Brain microvascular endothelial cell (primary cell): ENCODE results near the gene UFSP1.

Experiments
- DNase-seq: peaks from one replicate; pipeline ENCODE4 v3.0.0-alpha.2; 2020
- H3K27ac ChIP-seq: fragments of 250-450 bp; sonication (Bioruptor Pico); 2 replicates; pipeline ENCODE4 v1.5.1; 2020; ENCODE audit warnings: mild to moderate bottlenecking, moderate library complexity
- H3K27me3 ChIP-seq: fragments of 250-450 bp; sonication (Bioruptor Pico); replicated peaks from 2 replicates; pipeline ENCODE4 v1.5.1; 2020; ENCODE audit warnings: mild to moderate bottlenecking
- H3K36me3 ChIP-seq: fragments of 250-450 bp; sonication (Bioruptor Pico); replicated peaks from 2 replicates; pipeline ENCODE4 v1.5.1; 2020; ENCODE audit warnings: mild to moderate bottlenecking
- H3K4me3 ChIP-seq: 2 replicates; pipeline ENCODE4 v1.5.1; 2011; ENCODE audit warnings: low read depth, mild to moderate bottlenecking, control low read depth, low read length, moderate library complexity
- CTCF ChIP-seq: IDR thresholded peaks from 2 replicates; pipeline ENCODE4 v1.5.1; 2011; ENCODE audit warnings: low read depth, mild to moderate bottlenecking, moderate library complexity, low read length, control low read depth, inconsistent platforms; ENCODE audit errors: missing control alignments
- in situ Hi-C: cut with HindIII; loops from 2 replicates; pipeline ENCODE4 v1.10.0; 2017; ENCODE audit warnings: low sequenced_read_pairs, low pct_ligation_motif_present

Gene UFSP1

GRCh38 chr7:100867776-100868485 lies 21.6 kb downstream of the UFSP1 start:
- no peaks in the 10 kb centered on the region for H3K27me3 ChIP-seq
- TF ChIP-seq CTCF, result no peak
- no peak for DNase-seq
- H3K4me3 ChIP-seq, result peak overlapping the region; percentile 94
- in situ Hi-C loops, result no loop called here
- H3K27ac ChIP-seq, result peak overlapping the region; percentile 81
- H3K36me3 ChIP-seq, result peaks cover 26% of the 10 kb centered on the region

GRCh38 chr7:100867040-100867775 lies 22.3 kb downstream of the UFSP1 start, which contains the start of gene TRIP6:
Gene TRIP6 (plus strand): TSS chr7:100867387. CDS start chr7:100867498, 111 bp downstream.
- Histone ChIP-seq H3K4me3 (peak within 1 kb of the TSS; percentile 94), H3K27ac (peak within 1 kb of the TSS; percentile 81), H3K27me3 (no peaks in the 10 kb centered on the region), H3K36me3 (peaks cover 21% of the 10 kb centered on the region)
- in situ Hi-C loops, result no loop called here
- peak; percentile 83 for DNase-seq
- TF ChIP-seq CTCF, result no peak

- in situ Hi-C loops, result no loop called here
- no peak for DNase-seq
These were observed 22.8 kb downstream of the UFSP1 start for GRCh38 chr7:100866729-100867039.

GRCh38 chr7:100865938-100866728 lies 23.4 kb downstream of the UFSP1 start:
- Histone ChIP-seq H3K4me3 (no peak overlapping the region), H3K27ac (no peak overlapping the region), H3K36me3 (peaks cover 13% of the 10 kb centered on the region), H3K27me3 (no peaks in the 10 kb centered on the region)
- no peak for DNase-seq
- no peak for TF ChIP-seq CTCF
- in situ Hi-C loops, result no loop called here

More at GRCh38 chr7:100866729-100867039, 22.8 kb downstream of the UFSP1 start:
- Histone ChIP-seq H3K4me3 (peak overlapping the region; percentile 94), H3K36me3 (peaks cover 19% of the 10 kb centered on the region), H3K27me3 (no peaks in the 10 kb centered on the region), H3K27ac (peak overlapping the region; percentile 81)
- no peak for TF ChIP-seq CTCF

- in situ Hi-C loops, result no loop called here
These were observed 24.1 kb downstream of the UFSP1 start for GRCh38 chr7:100865372-100865911.

More at GRCh38 chr7:100865372-100865911, 24.1 kb downstream of the UFSP1 start:
- no peak overlapping the region for H3K4me3 ChIP-seq
- H3K27me3 ChIP-seq, result no peaks in the 10 kb centered on the region
- peaks cover 14% of the 10 kb centered on the region for H3K36me3 ChIP-seq
- TF ChIP-seq CTCF, result no peak
- no peak overlapping the region for H3K27ac ChIP-seq
- DNase-seq, result no peak
